Esophagus (tissue), 2 donors: ENCODE measurements around the gene ACACA. TPM values are rescaled to one million over a fixed set of nuclear protein-coding genes. Genes with fewer than 3 reads are reported as not detected.

Source experiments
- H3K27ac ChIP-seq, 2 donors: one replicate each; pipeline ENCODE4 v1.5.1; 2013; ENCODE audit warnings: low read depth in 2 of 2, mild to moderate bottlenecking in 2 of 2, inconsistent platforms in 1 of 2, low read length in 1 of 2, moderate library complexity in 1 of 2
- H3K27me3 ChIP-seq, 2 donors: one replicate each; pipeline ENCODE4 v1.6.1; 2013; ENCODE audit warnings: low read length in 2 of 2, control low read depth in 1 of 2, mild to moderate bottlenecking in 1 of 2; ENCODE audit not compliant: insufficient read depth in 2 of 2, control insufficient read depth in 1 of 2
- H3K36me3 ChIP-seq, 2 donors: one replicate each; pipeline ENCODE4 v1.6.1; 2013; ENCODE audit warnings: low read length in 1 of 2; ENCODE audit not compliant: control insufficient read depth in 2 of 2, insufficient read depth in 2 of 2
- H3K4me1 ChIP-seq, 2 donors: one replicate each; pipeline ENCODE4 v1.6.1; 2013; ENCODE audit warnings: low read length in 1 of 2; ENCODE audit not compliant: control insufficient read depth in 2 of 2, insufficient read depth in 2 of 2
- H3K4me3 ChIP-seq, 2 donors: one replicate each; pipeline ENCODE4 v1.5.1; 2013; ENCODE audit warnings: low read length in 2 of 2, mild to moderate bottlenecking in 2 of 2, low read depth in 1 of 2, moderate library complexity in 1 of 2
- H3K9me3 ChIP-seq, 2 donors: one replicate each; pipeline ENCODE4 v1.6.1; 2013; ENCODE audit warnings: mild to moderate bottlenecking in 2 of 2, low read depth in 1 of 2, low read length in 1 of 2, moderate library complexity in 1 of 2; ENCODE audit not compliant: control insufficient read depth in 2 of 2, insufficient read depth in 1 of 2
- WGBS, 2 donors: extraction: QIAGEN DNeasy Blood & Tissue Kit; methylation state at CpG; one replicate each; pipeline ENCODE4 v1.1.7; 2013; 5-methylcytosine and 5-hydroxymethylcytosine counted together
- polyA plus RNA-seq, 2 donors: library from polyadenylated mRNA; stranded (reverse); fragments of 200-250 nt; gene quantifications; one replicate each; pipeline ENCODE4 v1.2.3, GENCODE V29; 2013
- donor health status: healthy with polysubstance abuse.
- donor health status: Bipolar disorder and iron deficiency.

ACACA gene
- polyA plus RNA-seq, 2 donors, result 20.0 to 25.4 TPM

DNA sequence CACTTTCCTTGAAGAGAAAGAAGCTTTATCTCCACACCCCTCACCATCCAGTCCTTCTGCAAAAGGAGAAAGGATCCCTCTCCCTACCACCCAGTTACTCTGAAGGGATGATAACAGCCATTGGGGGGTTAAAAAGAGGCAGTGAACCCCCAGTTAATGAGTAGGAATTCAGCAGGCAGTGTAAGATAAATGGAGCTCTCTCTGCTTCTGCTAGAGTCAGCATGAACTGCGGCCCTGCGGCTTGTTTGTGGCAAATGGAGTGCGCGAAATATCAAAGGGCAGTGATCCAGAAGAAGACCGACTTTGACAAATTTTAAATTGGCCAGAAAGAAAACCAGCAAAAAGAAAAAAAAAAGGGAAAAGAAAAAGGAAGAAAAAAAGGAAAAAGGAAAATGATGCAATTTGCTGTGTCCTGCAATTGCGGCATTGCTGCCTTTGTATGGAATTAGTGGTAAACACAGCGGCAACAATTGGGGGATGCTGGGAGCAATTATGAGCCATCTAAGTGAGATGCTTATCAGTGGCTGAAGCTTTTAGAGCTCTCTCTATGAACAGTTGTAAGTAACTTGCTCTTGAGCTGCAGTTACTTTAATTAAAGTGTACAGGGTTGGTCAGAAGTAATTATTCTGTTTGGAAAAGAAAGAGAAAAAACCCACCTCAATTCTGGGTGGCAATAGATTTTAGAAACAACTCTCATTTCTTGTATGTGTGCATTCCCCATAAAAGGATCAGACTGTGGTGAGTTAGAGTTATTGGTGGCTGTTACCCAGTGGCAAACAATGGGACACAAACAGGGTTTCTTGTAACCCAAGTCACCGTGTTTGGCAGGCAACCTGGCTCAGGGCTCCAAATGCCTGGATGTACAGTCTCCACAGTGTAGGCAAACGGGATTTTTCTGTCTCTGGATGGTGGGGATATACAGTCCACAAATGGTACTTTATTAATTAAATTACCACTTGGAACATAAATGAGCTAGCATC lies 296.6 kb downstream of the ACACA start:
- WGBS, 2 donors, result 87 to 90% methylated on average over 9 of the region's 9 CpGs
- H3K36me3 ChIP-seq, result peaks cover 0 to 17% of the 10 kb centered on the region in 2 donors
- H3K4me1 ChIP-seq, result peaks cover 0 to 3% of the 10 kb centered on the region in 2 donors

DNA sequence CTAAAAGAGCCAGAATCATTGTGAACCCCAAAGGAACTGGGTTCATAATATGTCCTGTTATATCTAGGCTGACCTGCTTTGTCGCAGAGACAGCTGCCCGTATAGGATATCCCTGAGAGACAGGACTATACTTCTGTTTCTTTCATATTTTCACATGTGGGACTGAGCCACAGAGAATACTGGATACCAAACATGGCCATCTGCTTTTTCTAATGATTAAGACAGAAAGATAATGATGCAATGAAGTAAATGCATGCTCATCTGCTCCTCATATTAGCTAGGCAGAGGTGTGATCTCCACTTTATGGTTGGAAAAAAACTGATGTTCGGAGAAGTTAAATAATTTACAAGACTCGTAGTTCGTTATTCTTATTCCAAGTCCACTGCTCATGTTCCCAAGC lies 297.5 kb downstream of the ACACA start:
- Histone ChIP-seq H3K9me3 (no peaks in the 10 kb centered on the region), H3K4me1 (peaks cover 0 to 3% of the 10 kb centered on the region in 2 donors), H3K4me3 (no peak overlapping the region), H3K36me3 (peaks cover 0 to 22% of the 10 kb centered on the region in 2 donors), H3K27ac (no peak overlapping the region), H3K27me3 (no peaks in the 10 kb centered on the region)
- WGBS, 2 donors, result 95 to 96% methylated on average over 5 of the region's 5 CpGs

More for the DNA sequence above, 296.6 kb downstream of the ACACA start:
- Histone ChIP-seq H3K9me3 (no peaks in the 10 kb centered on the region), H3K4me3 (no peak overlapping the region), H3K27me3 (no peaks in the 10 kb centered on the region), H3K27ac (no peak overlapping the region)

DNA sequence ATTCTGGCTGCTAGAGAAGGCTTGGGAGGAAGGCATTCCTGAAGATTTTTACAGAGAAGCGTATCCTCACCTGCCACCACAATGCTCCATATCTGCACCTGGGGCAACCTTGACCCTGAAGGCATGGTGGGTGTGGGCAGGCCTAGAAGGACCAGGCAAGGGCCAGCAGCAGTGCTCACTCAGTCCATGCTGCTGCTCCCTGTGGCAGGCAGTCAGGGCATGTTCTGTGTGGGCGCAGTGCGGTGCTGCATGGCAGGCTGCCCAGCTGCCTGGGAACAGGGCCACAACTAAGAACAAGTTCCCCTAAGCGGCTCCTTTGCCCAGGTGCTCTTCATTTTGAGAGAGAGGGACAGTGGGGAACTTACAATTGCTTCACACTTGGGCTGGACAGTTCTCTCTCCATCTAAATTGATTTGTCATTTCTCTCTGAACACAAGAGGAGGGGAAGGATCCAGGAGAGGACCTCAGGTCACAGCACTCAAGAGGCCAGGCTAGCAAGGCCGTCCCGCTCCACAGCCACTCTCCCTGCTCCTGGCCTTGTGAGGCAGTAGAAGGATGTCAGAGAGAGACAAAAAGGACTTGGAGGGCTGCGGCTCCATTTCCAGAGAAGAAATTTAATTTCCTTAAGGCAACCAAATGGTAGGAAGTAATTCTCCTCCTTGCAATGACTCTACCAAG lies 299.1 kb downstream of the ACACA start:
- Histone ChIP-seq H3K9me3 (no peaks in the 10 kb centered on the region), H3K4me3 (no peak overlapping the region), H3K4me1 (peaks cover 0 to 3% of the 10 kb centered on the region in 2 donors), H3K27ac (peak overlapping the region in 1 of 2 donors; percentile 47), H3K36me3 (peaks cover 2 to 17% of the 10 kb centered on the region in 2 donors), H3K27me3 (no peaks in the 10 kb centered on the region)
- 55 to 60% methylated on average over 7 of the region's 7 CpGs for WGBS, 2 donors

DNA sequence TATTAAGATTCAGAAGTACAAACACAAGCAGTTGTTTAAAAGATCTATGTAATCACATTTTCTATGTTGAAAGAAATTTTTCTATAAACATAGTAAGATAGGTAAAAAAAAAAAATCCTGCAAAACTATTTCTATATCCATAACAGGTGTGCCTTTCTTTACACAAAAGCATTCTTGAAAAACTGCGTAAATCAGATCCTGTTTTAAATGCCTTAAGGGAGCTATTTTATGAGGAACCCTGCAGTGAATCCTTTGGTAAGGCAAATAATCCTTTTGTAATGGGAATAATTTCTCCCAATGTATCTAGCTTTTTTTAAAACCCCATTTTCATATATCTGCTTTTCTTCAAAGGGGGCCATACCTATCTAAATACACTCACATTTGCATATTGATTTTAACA lies 300.6 kb downstream of the ACACA start:
- Histone ChIP-seq H3K4me1 (peaks cover 0 to 3% of the 10 kb centered on the region in 2 donors), H3K36me3 (peaks cover 2 to 20% of the 10 kb centered on the region in 2 donors), H3K27ac (no peak overlapping the region), H3K9me3 (no peaks in the 10 kb centered on the region), H3K4me3 (no peak overlapping the region), H3K27me3 (no peaks in the 10 kb centered on the region)
- WGBS, 2 donors, result 79 to 90% methylated on average over 1 of the region's 1 CpG

DNA sequence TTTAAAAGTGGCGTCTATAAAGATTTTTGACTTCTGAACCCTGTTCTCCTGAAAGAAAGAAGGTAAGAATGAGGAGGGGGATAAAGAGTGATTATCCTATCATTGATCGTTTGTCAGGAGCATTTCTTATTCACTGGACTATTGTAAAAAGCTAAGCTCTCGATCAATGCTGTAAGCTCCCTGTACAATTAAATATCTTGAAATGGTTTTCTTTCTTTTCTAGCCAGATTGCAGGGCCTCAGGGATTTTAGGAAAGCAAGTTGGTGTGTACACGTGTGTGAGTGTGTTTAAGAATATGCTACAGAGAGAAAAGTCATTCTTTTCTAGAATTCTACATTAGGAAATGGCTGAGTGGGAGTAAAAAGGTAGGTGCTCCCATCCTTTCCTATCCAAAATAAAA lies 303.4 kb downstream of the ACACA start:
- Histone ChIP-seq H3K9me3 (no peaks in the 10 kb centered on the region), H3K27ac (no peak overlapping the region), H3K4me3 (no peak overlapping the region), H3K36me3 (peaks cover 2 to 20% of the 10 kb centered on the region in 2 donors), H3K27me3 (no peaks in the 10 kb centered on the region), H3K4me1 (peaks cover 0 to 6% of the 10 kb centered on the region in 2 donors)
- WGBS, 2 donors, result 90 to 92% methylated on average over 4 of the region's 4 CpGs

DNA sequence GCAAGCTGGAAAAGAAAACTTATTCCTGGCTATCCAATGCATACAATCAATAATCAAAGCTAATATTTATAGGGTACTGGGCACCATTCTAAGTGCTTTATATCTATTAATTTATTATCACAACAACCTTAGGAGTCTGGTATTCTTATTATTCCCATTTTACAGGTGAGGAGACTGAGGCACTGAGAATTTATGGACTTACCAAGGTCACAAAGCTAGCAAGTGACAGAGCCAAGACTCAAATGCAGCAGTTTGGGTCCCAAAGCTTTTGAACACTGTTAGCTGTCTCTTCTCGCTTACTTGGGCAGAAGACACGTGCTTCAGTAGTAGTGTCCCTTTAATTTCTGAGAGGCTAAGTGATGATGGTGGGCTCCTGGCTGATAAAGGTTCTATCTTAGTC lies 305.3 kb downstream of the ACACA start:
- no peaks in the 10 kb centered on the region for H3K9me3 ChIP-seq
- peaks cover 20 to 33% of the 10 kb centered on the region in 2 donors for H3K36me3 ChIP-seq
- H3K4me3 ChIP-seq, result no peak overlapping the region
- peaks cover 0 to 3% of the 10 kb centered on the region in 2 donors for H3K4me1 ChIP-seq
- no peaks in the 10 kb centered on the region for H3K27me3 ChIP-seq
- H3K27ac ChIP-seq, result no peak overlapping the region
- 98 to 99% methylated on average over 2 of the region's 2 CpGs for WGBS, 2 donors

DNA sequence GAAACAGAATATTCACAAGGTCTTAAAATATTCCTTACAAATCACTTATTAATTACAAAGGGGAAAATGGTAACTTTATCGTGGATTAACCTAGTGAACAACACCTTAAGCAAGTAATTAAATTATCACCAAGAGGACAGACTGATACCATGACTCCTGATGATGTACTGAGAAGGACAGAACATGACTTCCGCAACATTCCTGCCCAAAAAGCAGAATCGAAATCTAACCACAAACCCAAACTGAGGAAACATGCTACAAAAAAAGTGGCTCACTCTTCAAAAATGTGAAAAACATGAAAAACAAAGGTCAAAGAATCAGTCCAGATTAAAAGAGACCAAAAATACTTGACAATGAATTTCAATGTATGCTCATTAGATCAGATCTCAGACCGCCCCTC lies 306.4 kb downstream of the ACACA start:
- 92 to 94% methylated on average over 4 of the region's 4 CpGs for WGBS, 2 donors

DNA sequence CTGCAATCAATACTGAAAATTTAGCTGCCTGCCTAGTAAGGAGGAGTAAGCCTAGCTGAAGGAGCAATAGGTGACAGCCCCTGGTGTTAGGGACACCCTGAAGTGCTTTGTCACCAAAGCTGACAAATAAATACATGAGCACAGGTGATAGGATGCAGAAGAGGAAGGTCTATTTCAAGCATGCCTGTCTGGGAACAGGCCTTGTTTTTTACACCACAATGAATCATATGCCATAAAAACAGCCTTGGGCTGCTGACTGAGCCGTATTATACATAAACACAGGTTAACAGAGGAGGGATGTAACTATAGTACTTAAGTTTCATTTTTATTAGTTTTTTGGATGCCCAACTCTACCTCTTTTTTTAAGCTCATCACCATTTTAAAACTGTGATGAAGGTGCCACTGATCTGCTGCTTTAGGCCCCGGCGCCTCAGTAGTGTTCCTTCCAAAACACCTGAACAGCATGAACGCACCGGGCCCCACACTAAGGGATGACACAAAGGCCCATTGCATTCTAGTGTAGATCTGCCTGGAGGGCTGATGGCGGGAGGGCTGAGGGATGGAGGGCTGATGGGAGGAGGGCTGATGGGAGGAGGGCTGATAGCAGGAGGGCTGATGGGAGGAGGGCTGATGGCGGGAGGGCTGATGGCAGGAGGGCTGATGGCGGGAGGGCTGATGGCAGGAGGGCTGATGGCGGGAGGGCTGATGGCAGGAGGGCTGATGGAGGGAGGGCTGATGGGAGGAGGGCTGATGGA lies 307.5 kb downstream of the ACACA start:
- no peaks in the 10 kb centered on the region for H3K27me3 ChIP-seq
- H3K4me3 ChIP-seq, result no peak overlapping the region
- H3K27ac ChIP-seq, result no peak overlapping the region
- 94 to 96% methylated on average over 9 of the region's 9 CpGs for WGBS, 2 donors
- peaks cover 22 to 41% of the 10 kb centered on the region in 2 donors for H3K36me3 ChIP-seq
- H3K9me3 ChIP-seq, result no peaks in the 10 kb centered on the region
- peaks cover 0 to 3% of the 10 kb centered on the region in 2 donors for H3K4me1 ChIP-seq

More for the DNA sequence above, 306.4 kb downstream of the ACACA start:
- Histone ChIP-seq H3K27ac (no peak overlapping the region), H3K36me3 (peaks cover 22 to 39% of the 10 kb centered on the region in 2 donors), H3K9me3 (no peaks in the 10 kb centered on the region), H3K27me3 (no peaks in the 10 kb centered on the region), H3K4me1 (peaks cover 0 to 3% of the 10 kb centered on the region in 2 donors), H3K4me3 (no peak overlapping the region)

DNA sequence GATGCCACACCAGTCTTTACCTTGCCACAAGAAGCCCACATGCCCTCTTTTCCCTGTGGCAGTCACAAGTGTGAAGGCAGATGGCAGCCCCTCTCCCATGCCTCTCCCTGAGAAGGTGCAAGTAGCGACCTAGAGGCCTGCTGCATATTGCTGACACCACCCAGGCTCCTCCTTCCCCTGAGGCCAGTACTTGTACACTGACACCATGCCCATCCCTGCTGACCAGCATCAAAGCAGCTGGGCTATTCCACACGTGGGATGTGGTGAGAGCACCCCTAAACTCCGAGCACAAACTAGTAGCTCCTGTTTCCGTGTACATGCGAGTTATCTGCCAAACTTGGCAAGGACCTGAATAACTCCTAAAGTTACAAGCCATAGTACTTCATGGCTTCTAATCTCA lies 308.5 kb downstream of the ACACA start:
- Histone ChIP-seq H3K9me3 (no peaks in the 10 kb centered on the region), H3K4me1 (peaks cover 0 to 3% of the 10 kb centered on the region in 2 donors), H3K4me3 (no peak overlapping the region), H3K27ac (no peak overlapping the region), H3K36me3 (peaks cover 20 to 42% of the 10 kb centered on the region in 2 donors), H3K27me3 (no peaks in the 10 kb centered on the region)
- WGBS, 2 donors, result 83 to 87% methylated on average over 5 of the region's 5 CpGs
